ENCODE results near the gene FAM222B. TPM values are rescaled to one million over a fixed set of nuclear protein-coding genes. Genes with fewer than 3 reads are reported as not detected.
"Not testable (repeated sequence)": the region's sequence is repeated elsewhere in the genome, so short reads cannot be mapped to it uniquely, and the experiment has no call there.

FAM222B gene
- total RNA-seq, 2 donors from 2014 or later: 15.7 to 18.8 TPM

GRCh38 chr17:28853295-28853694 is 10.7 kb upstream of the FAM222B start:
- DNase-seq (no peak), ATAC-seq (no peak)
- intact Hi-C loops (cut with DNase I): no loop called here

- ATAC-seq (peak in 1 of 2 donors; percentile 30), DNase-seq (no peak)
- intact Hi-C loops (cut with DNase I): no loop called here
Measured at GRCh38 chr17:28849281-28849680, 6.7 kb upstream of the FAM222B start.

GRCh38 chr17:28848667-28849066 is 6.1 kb upstream of the FAM222B start:
- ATAC-seq: peak in 1 of 2 donors; percentile 52
- DNase-seq: peak; percentile 60
- intact Hi-C loops (cut with DNase I): not testable (repeated sequence)

- intact Hi-C loops (cut with DNase I); DNase-seq; ATAC-seq: not testable (repeated sequence)
Measured at GRCh38 chr17:28846699-28847098, 4.1 kb upstream of the FAM222B start.

- DNase-seq (no peak), ATAC-seq (no peak)
- intact Hi-C loops (cut with DNase I): no loop called here
Measured at GRCh38 chr17:28846231-28846630, 3.6 kb upstream of the FAM222B start.

GRCh38 chr17:28843816-28844148 is 1.2 kb upstream of the FAM222B start:
- DNase-seq: no peak
- intact Hi-C loops (cut with DNase I): no loop called here
- no peak for ATAC-seq

GRCh38 chr17:28841901-28842281 is 699 bp downstream of the FAM222B start:
- intact Hi-C loops (cut with DNase I): no loop called here
- no peak for DNase-seq
- ATAC-seq: peak in 1 of 2 donors; percentile 1

GRCh38 chr17:28839221-28839620 is 3.4 kb downstream of the FAM222B start:
- intact Hi-C loops (cut with DNase I): no loop called here
- DNase-seq (no peak), ATAC-seq (no peak)

GRCh38 chr17:28836541-28836940 is 6.0 kb downstream of the FAM222B start:
- intact Hi-C loops (cut with DNase I); ATAC-seq; DNase-seq: not testable (repeated sequence)

- intact Hi-C loops (cut with DNase I): no loop called here
- DNase-seq (no peak), ATAC-seq (no peak)
Measured at GRCh38 chr17:28834420-28834819, 8.2 kb downstream of the FAM222B start.

GRCh38 chr17:28828294-28829040 is 14.1 kb downstream of the FAM222B start:
- DNase-seq (no peak), ATAC-seq (no peak)
- intact Hi-C loops (cut with DNase I): no loop called here

GRCh38 chr17:28827672-28828071 is 14.9 kb downstream of the FAM222B start:
- DNase-seq: no peak
- ATAC-seq: no peak
- intact Hi-C loops (cut with DNase I): no loop called here

- DNase-seq (no peak), ATAC-seq (no peak)
- intact Hi-C loops (cut with DNase I): no loop called here
Measured at GRCh38 chr17:28819582-28819981, 23.0 kb downstream of the FAM222B start.

- ATAC-seq: no peak
- no peak for DNase-seq
- intact Hi-C loops (cut with DNase I): no loop called here
Measured at GRCh38 chr17:28818819-28819221, 23.8 kb downstream of the FAM222B start.

- ATAC-seq (no peak), DNase-seq (no peak)
- intact Hi-C loops (cut with DNase I): no loop called here
Measured at GRCh38 chr17:28816540-28816939, 26.1 kb downstream of the FAM222B start.

GRCh38 chr17:28812748-28813377 is 29.7 kb downstream of the FAM222B start:
- intact Hi-C loops (cut with DNase I): no loop called here
- DNase-seq (no peak), ATAC-seq (peak; percentile 17 to 26)

- peak; percentile 98 for DNase-seq
- peak; percentile 100 for ATAC-seq
- intact Hi-C loops (cut with DNase I): no loop called here
Measured at GRCh38 chr17:28812091-28812747, 30.4 kb downstream of the FAM222B start.

GRCh38 chr17:28811651-28812090 is 30.9 kb downstream of the FAM222B start:
- no peak for ATAC-seq
- no peak for DNase-seq
- intact Hi-C loops (cut with DNase I): no loop called here

- DNase-seq (no peak), ATAC-seq (no peak)
- intact Hi-C loops (cut with DNase I): no loop called here
Measured at GRCh38 chr17:28810437-28810836, 32.2 kb downstream of the FAM222B start.

- ATAC-seq (peak in 1 of 2 donors; percentile 41), DNase-seq (no peak)
- intact Hi-C loops (cut with DNase I): no loop called here
Measured at GRCh38 chr17:28807925-28808634, 34.5 kb downstream of the FAM222B start.
